GM12873 (cell line): ENCODE results near the gene LRRC72.

Experiments used
- CTCF ChIP-seq: IDR thresholded peaks from 2 replicates; pipeline ENCODE4 v1.5.1; 2012; ENCODE audit warnings: low read depth, mild to moderate bottlenecking, moderate library complexity, low read length, control low read depth; ENCODE audit not compliant: insufficient read depth; ENCODE audit errors: missing control alignments

LRRC72 gene

GRCh38 chr7:16494551-16494950 lies 32.1 kb upstream of the LRRC72 start:
- no peak for TF ChIP-seq CTCF

- TF ChIP-seq CTCF, result no peak
These were observed 31.5 kb upstream of the LRRC72 start for GRCh38 chr7:16494955-16495719.

- TF ChIP-seq CTCF, result no peak
These were observed 28.5 kb upstream of the LRRC72 start for GRCh38 chr7:16498122-16498521.

GRCh38 chr7:16502303-16502702 lies 24.3 kb upstream of the LRRC72 start:
- TF ChIP-seq CTCF, result no peak

- TF ChIP-seq CTCF, result no peak
These were observed 22.6 kb upstream of the LRRC72 start for GRCh38 chr7:16504019-16504418.

GRCh38 chr7:16509829-16510228 lies 16.8 kb upstream of the LRRC72 start:
- no peak for TF ChIP-seq CTCF

GRCh38 chr7:16511314-16511713 lies 15.3 kb upstream of the LRRC72 start:
- no peak for TF ChIP-seq CTCF
